GM23248 (cell line): ENCODE results near the gene MAP2. TPM values are rescaled to one million over a fixed set of nuclear protein-coding genes. Genes with fewer than 3 reads are reported as not detected.
A peak's percentile ranks its signal among the peaks of the same experiment; 100 is the strongest.

ENCODE experiments used
- DNase-seq: peaks from one replicate; pipeline ENCODE4 v3.0.0-alpha.2; 2015
- H2AFZ ChIP-seq: fragments of 200-600 bp; sonication (generic); 2 replicates; pipeline ENCODE4 v1.6.1; 2016; ENCODE audit warnings: antibody characterized with exemption
- H3F3A ChIP-seq: fragments of 200-600 bp; sonication (generic); 2 replicates; pipeline ENCODE4 v1.6.1; 2016; ENCODE audit warnings: mild to moderate bottlenecking, antibody characterized with exemption, mixed run types; ENCODE audit not compliant: insufficient read depth
- H3K27ac ChIP-seq: fragments of 200-600 bp; sonication (generic); 2 replicates; pipeline ENCODE4 v1.5.1; 2016; ENCODE audit warnings: mild to moderate bottlenecking
- H3K27me3 ChIP-seq: fragments of 200-600 bp; sonication (generic); replicated peaks from 2 replicates; pipeline ENCODE4 v1.6.1; 2016; ENCODE audit warnings: mild to moderate bottlenecking; ENCODE audit not compliant: insufficient read depth
- H3K36me3 ChIP-seq: fragments of 200-600 bp; sonication (generic); 2 replicates; pipeline ENCODE4 v1.6.1; 2016; ENCODE audit warnings: low read depth, mild to moderate bottlenecking
- H3K4me1 ChIP-seq: fragments of 200-600 bp; sonication (generic); 2 replicates; pipeline ENCODE4 v1.6.1; 2016; ENCODE audit warnings: mild to moderate bottlenecking; ENCODE audit not compliant: insufficient read depth
- H3K4me2 ChIP-seq: fragments of 200-600 bp; sonication (generic); one replicate; pipeline ENCODE4 v1.6.1; 2016; ENCODE audit warnings: mild to moderate bottlenecking; ENCODE audit not compliant: unreplicated experiment
- H3K4me3 ChIP-seq: fragments of 200-600 bp; sonication (generic); 2 replicates; pipeline ENCODE4 v1.5.1; 2016; ENCODE audit warnings: mild to moderate bottlenecking
- H3K79me2 ChIP-seq: fragments of 200-600 bp; sonication (generic); 2 replicates; pipeline ENCODE4 v1.6.1; 2016; ENCODE audit warnings: mild to moderate bottlenecking; ENCODE audit not compliant: insufficient read depth
- H3K9ac ChIP-seq: fragments of 200-600 bp; sonication (generic); 2 replicates; pipeline ENCODE4 v1.6.1; 2016; ENCODE audit warnings: mild to moderate bottlenecking
- H3K9me2 ChIP-seq: fragments of 200-600 bp; sonication (generic); 2 replicates; pipeline ENCODE4 v1.6.1; 2016; ENCODE audit warnings: mixed run types, mild to moderate bottlenecking, moderate library complexity; ENCODE audit not compliant: insufficient read depth
- H3K9me3 ChIP-seq: fragments of 200-600 bp; sonication (generic); one replicate; pipeline ENCODE4 v1.6.1; 2017; ENCODE audit warnings: low read depth
- H4K20me1 ChIP-seq: fragments of 200-600 bp; sonication (generic); 2 replicates; pipeline ENCODE4 v1.6.0; 2016; ENCODE audit not compliant: insufficient read depth
- EZH2 ChIP-seq: fragments of 200-600 bp; sonication (generic); IDR thresholded peaks from 2 replicates; pipeline ENCODE4 v1.6.1; 2018; ENCODE audit warnings: antibody characterized with exemption, mild to moderate bottlenecking; ENCODE audit not compliant: insufficient read depth, poor library complexity, severe bottlenecking
- EZH2phosphoT487 ChIP-seq: fragments of 200-600 bp; sonication (generic); IDR thresholded peaks from 2 replicates; pipeline ENCODE4 v1.6.1; 2018; ENCODE audit warnings: antibody characterized with exemption, moderate library complexity, mild to moderate bottlenecking, low read depth; ENCODE audit not compliant: insufficient read depth
- WGBS, 2 experiments: methylation state at CpG; one replicate each; pipeline ENCODE4 v1.1.6; 2015 to 2017; ENCODE audit warnings: low lambda C conversion rate in 2 of 2, low coverage in 1 of 2; ENCODE audit errors: missing lambda C conversion rate in 2 of 2; 5-methylcytosine and 5-hydroxymethylcytosine counted together
- in situ Hi-C: fragments of 300-500 bp; cut with MboI; formaldehyde crosslinking; loops from 2 replicates; pipeline ENCODE4 v1.15.0; 2020
- polyA plus RNA-seq: library from polyadenylated mRNA; unstranded; fragments of >200 nt; fragmentation: Nextera tagmentation; extraction: Ambion mirVana; gene quantifications from 2 replicates; pipeline ENCODE4 v1.2.1, GENCODE V29; 2016
- total RNA-seq: library from RNA; depleted of rRNA; stranded (reverse); fragments of >200 nt; shearing (Covaris generic); gene quantifications from 2 replicates; pipeline ENCODE4 v1.2.3, GENCODE V29; 2014

The MAP2 gene
- total and polyA plus RNA-seq, 2 experiments from 2014 or later = 1.1 to 7.6 TPM

GRCh38 chr2:209525834-209526281 is 102.0 kb downstream of the MAP2 start:
- Histone ChIP-seq H3K4me3 (peak overlapping the region; percentile 53), H3K27ac (peak overlapping the region; percentile 66), H2AFZ (peak overlapping the region; percentile 77; the same call in 1 of the 2 replicates)

GRCh38 chr2:209526561-209526960 is 102.7 kb downstream of the MAP2 start:
- in situ Hi-C loops = no loop called here
- Histone ChIP-seq H3K4me3 (peak overlapping the region; percentile 53), H3K9ac (peak overlapping the region; percentile 49), H4K20me1 (no peaks in the 10 kb centered on the region), H3K79me2 (no peaks in the 10 kb centered on the region), H3K4me1 (peaks cover 21% of the 10 kb centered on the region), H3K9me3 (no peaks in the 10 kb centered on the region), H3K27me3 (no peaks in the 10 kb centered on the region), H3K4me2 (peak overlapping the region; percentile 86), H3K36me3 (no peaks in the 10 kb centered on the region), H3K9me2 (no peaks in the 10 kb centered on the region), H3F3A (peaks cover 17% of the 10 kb centered on the region), H3K27ac (peak overlapping the region; percentile 66), H2AFZ (peak overlapping the region; percentile 77)
- DNase-seq = peak; percentile 11
- WGBS, 2 experiments = 18 to 21% methylated on average over 1 of the region's 1 CpG
- TF ChIP-seq EZH2phosphoT487 (no peak), EZH2 (no peak)

More at GRCh38 chr2:209525834-209526281, 102.0 kb downstream of the MAP2 start:
- H3K9me3 ChIP-seq = no peaks in the 10 kb centered on the region
- H3K27me3 ChIP-seq = no peaks in the 10 kb centered on the region
- H3K9ac ChIP-seq = peak overlapping the region; percentile 49
- H3K79me2 ChIP-seq = no peaks in the 10 kb centered on the region
- TF ChIP-seq EZH2 (no peak), EZH2phosphoT487 (no peak)
- peak; percentile 89 for DNase-seq
- H3K4me2 ChIP-seq = peak overlapping the region; percentile 86
- H4K20me1 ChIP-seq = no peaks in the 10 kb centered on the region
- H3K36me3 ChIP-seq = no peaks in the 10 kb centered on the region
- peaks cover 17% of the 10 kb centered on the region for H3F3A ChIP-seq
- peaks cover 21% of the 10 kb centered on the region for H3K4me1 ChIP-seq
- in situ Hi-C loops = no loop called here
- no peaks in the 10 kb centered on the region for H3K9me2 ChIP-seq

GRCh38 chr2:209529579-209529978 is 105.7 kb downstream of the MAP2 start:
- Histone ChIP-seq H3K9ac (no peak overlapping the region), H3K36me3 (no peaks in the 10 kb centered on the region), H3K9me3 (no peaks in the 10 kb centered on the region), H3K79me2 (no peaks in the 10 kb centered on the region), H3K27me3 (no peaks in the 10 kb centered on the region), H3F3A (peaks cover 17% of the 10 kb centered on the region), H3K4me2 (no peak overlapping the region), H3K9me2 (no peaks in the 10 kb centered on the region), H3K27ac (no peak overlapping the region), H2AFZ (no peak overlapping the region), H3K4me3 (no peak overlapping the region), H3K4me1 (peaks cover 21% of the 10 kb centered on the region), H4K20me1 (no peaks in the 10 kb centered on the region)
- in situ Hi-C loops = no loop called here
- 85 to 87% methylated on average over 3 of the region's 3 CpGs for WGBS, 2 experiments
- TF ChIP-seq EZH2 (no peak), EZH2phosphoT487 (no peak)
- no peak for DNase-seq

- TF ChIP-seq EZH2phosphoT487 (no peak), EZH2 (no peak)
- Histone ChIP-seq H3K9me3 (no peaks in the 10 kb centered on the region), H3K27me3 (no peaks in the 10 kb centered on the region), H3K27ac (no peak overlapping the region), H3K4me2 (no peak overlapping the region), H4K20me1 (no peaks in the 10 kb centered on the region), H3K4me1 (no peaks in the 10 kb centered on the region), H3K36me3 (no peaks in the 10 kb centered on the region), H3F3A (no peaks in the 10 kb centered on the region), H3K9me2 (no peaks in the 10 kb centered on the region), H3K9ac (no peak overlapping the region), H3K79me2 (no peaks in the 10 kb centered on the region), H3K4me3 (no peak overlapping the region), H2AFZ (no peak overlapping the region)
- WGBS, 2 experiments = 75 to 81% methylated on average over 2 of the region's 2 CpGs
- in situ Hi-C loops = no loop called here
- no peak for DNase-seq
Measured at GRCh38 chr2:209532321-209532720, 108.5 kb downstream of the MAP2 start.

GRCh38 chr2:209533391-209533790 is 109.5 kb downstream of the MAP2 start:
- Histone ChIP-seq H3K36me3 (no peaks in the 10 kb centered on the region), H3K4me1 (no peaks in the 10 kb centered on the region), H3K79me2 (no peaks in the 10 kb centered on the region), H3K27ac (no peak overlapping the region), H3K9me2 (no peaks in the 10 kb centered on the region), H4K20me1 (no peaks in the 10 kb centered on the region), H2AFZ (no peak overlapping the region), H3K9me3 (no peaks in the 10 kb centered on the region), H3K4me3 (no peak overlapping the region), H3F3A (no peaks in the 10 kb centered on the region), H3K4me2 (no peak overlapping the region), H3K9ac (no peak overlapping the region), H3K27me3 (no peaks in the 10 kb centered on the region)
- no peak for TF ChIP-seq EZH2phosphoT487
- no peak for TF ChIP-seq EZH2
- 14% methylated on average over 3 of the region's 3 CpGs for WGBS, 2 experiments
- in situ Hi-C loops = no loop called here
- no peak for DNase-seq
